ENCODE data around the gene ADGRA1. TPM values are rescaled to one million over a fixed set of nuclear protein-coding genes. Genes with fewer than 3 reads are reported as not detected.

The ADGRA1 gene
- total and polyA plus RNA-seq, 10 of the 15 experiments (the other 5 are each of a cell fraction or from before 2014, with no cell fraction given) = not detected

- H3K9me3 ChIP-seq (replicated peaks; ENCODE audit: control insufficient read depth, insufficient read depth, low read length) = no peaks in the 10 kb centered on the region
- in situ Hi-C loops (cut with MboI) (no loop called here), intact Hi-C loops (cut with micrococcal nuclease; ENCODE audit: unreplicated experiment) (no loop called here)
- no peak for DNase-seq (ENCODE audit: low read depth, low spot score)
- no peak overlapping the region for H2AFZ ChIP-seq (ENCODE audit: control insufficient read depth, low read depth, low read length)
- no peak overlapping the region for H3K9ac ChIP-seq (ENCODE audit: control insufficient read depth, insufficient read depth, low read length)
- POLR2A ChIA-PET = no interaction called here
- H3K4me1 ChIP-seq (ENCODE audit: control insufficient read depth, insufficient read depth, low read length) = no peaks in the 10 kb centered on the region
- RAD21 ChIA-PET (ENCODE audit: unreplicated experiment) = no interaction called here
- H3K4me2 ChIP-seq (ENCODE audit: control insufficient read depth, insufficient read depth) = no peak overlapping the region
- H3K4me3 ChIP-seq = no peak overlapping the region
- H3K27me3 ChIP-seq (replicated peaks in 1 of 2; ENCODE audit: control insufficient read depth in 2 of 2, insufficient read depth in 2 of 2, low read length in 1 of 2) = no peaks in the 10 kb centered on the region
- CTCF ChIA-PET = no interaction called here
- H3K27ac ChIP-seq (ENCODE audit: control insufficient read depth, insufficient read depth) = no peak overlapping the region
- no peak for FAIRE-seq
- ATAC-seq = no peak
- SMC1A ChIA-PET (ENCODE audit: uncharacterized antibody, unreplicated experiment) = no interaction called here
- no TSS peak for BruUV-seq (replicated peaks)
- no peaks in the 10 kb centered on the region for H4K20me1 ChIP-seq (ENCODE audit: control insufficient read depth, insufficient read depth)
- H3K36me3 ChIP-seq (ENCODE audit: control insufficient read depth in 2 of 2, insufficient read depth in 2 of 2, low read length in 1 of 2) = no peaks in the 10 kb centered on the region
- WGBS (ENCODE audit: insufficient coverage, insufficient replicate concordance, low lambda C conversion rate, missing lambda C conversion rate) = 62% methylated on average over 5 of the region's 5 CpGs
- no peaks in the 10 kb centered on the region for H3K79me2 ChIP-seq (ENCODE audit: control insufficient read depth, insufficient read depth, low read length)
- TF ChIP-seq, protein P1, sequence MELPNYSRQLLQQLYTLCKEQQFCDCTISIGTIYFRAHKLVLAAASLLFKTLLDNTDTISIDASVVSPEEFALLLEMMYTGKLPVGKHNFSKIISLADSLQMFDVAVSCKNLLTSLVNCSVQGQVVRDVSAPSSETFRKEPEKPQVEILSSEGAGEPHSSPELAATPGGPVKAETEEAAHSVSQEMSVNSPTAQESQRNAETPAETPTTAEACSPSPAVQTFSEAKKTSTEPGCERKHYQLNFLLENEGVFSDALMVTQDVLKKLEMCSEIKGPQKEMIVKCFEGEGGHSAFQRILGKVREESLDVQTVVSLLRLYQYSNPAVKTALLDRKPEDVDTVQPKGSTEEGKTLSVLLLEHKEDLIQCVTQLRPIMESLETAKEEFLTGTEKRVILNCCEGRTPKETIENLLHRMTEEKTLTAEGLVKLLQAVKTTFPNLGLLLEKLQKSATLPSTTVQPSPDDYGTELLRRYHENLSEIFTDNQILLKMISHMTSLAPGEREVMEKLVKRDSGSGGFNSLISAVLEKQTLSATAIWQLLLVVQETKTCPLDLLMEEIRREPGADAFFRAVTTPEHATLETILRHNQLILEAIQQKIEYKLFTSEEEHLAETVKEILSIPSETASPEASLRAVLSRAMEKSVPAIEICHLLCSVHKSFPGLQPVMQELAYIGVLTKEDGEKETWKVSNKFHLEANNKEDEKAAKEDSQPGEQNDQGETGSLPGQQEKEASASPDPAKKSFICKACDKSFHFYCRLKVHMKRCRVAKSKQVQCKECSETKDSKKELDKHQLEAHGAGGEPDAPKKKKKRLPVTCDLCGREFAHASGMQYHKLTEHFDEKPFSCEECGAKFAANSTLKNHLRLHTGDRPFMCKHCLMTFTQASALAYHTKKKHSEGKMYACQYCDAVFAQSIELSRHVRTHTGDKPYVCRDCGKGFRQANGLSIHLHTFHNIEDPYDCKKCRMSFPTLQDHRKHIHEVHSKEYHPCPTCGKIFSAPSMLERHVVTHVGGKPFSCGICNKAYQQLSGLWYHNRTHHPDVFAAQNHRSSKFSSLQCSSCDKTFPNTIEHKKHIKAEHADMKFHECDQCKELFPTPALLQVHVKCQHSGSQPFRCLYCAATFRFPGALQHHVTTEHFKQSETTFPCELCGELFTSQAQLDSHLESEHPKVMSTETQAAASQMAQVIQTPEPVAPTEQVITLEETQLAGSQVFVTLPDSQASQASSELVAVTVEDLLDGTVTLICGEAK (IDR thresholded peaks at IDR 0.05; ENCODE audit: borderline replicate concordance) = no peak
- TF ChIP-seq MYB (IDR thresholded peaks at IDR 0.05; ENCODE audit: borderline replicate concordance, low read depth, low read length) (no peak), RBBP5 (conservative IDR thresholded peaks at IDR 0.05) (no peak), NFIC (IDR thresholded peaks at IDR 0.05; ENCODE audit: low read depth, low read length) (no peak), SMAD5 (IDR thresholded peaks at IDR 0.05; ENCODE audit: low read depth) (no peak), GATAD2B (conservative IDR thresholded peaks at IDR 0.05; ENCODE audit: low read depth) (no peak), RAD51 (IDR thresholded peaks at IDR 0.05) (no peak), TCF7 (IDR thresholded peaks at IDR 0.05; ENCODE audit: borderline replicate concordance) (no peak)
- TF ChIP-seq, protein P2, sequence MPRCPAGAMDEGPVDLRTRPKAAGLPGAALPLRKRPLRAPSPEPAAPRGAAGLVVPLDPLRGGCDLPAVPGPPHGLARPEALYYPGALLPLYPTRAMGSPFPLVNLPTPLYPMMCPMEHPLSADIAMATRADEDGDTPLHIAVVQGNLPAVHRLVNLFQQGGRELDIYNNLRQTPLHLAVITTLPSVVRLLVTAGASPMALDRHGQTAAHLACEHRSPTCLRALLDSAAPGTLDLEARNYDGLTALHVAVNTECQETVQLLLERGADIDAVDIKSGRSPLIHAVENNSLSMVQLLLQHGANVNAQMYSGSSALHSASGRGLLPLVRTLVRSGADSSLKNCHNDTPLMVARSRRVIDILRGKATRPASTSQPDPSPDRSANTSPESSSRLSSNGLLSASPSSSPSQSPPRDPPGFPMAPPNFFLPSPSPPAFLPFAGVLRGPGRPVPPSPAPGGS (IDR thresholded peaks at IDR 0.05; ENCODE audit: borderline replicate concordance, insufficient read depth, low read depth, low read length, poor library complexity, severe bottlenecking) = no peak
- TF ChIP-seq, protein P3, sequence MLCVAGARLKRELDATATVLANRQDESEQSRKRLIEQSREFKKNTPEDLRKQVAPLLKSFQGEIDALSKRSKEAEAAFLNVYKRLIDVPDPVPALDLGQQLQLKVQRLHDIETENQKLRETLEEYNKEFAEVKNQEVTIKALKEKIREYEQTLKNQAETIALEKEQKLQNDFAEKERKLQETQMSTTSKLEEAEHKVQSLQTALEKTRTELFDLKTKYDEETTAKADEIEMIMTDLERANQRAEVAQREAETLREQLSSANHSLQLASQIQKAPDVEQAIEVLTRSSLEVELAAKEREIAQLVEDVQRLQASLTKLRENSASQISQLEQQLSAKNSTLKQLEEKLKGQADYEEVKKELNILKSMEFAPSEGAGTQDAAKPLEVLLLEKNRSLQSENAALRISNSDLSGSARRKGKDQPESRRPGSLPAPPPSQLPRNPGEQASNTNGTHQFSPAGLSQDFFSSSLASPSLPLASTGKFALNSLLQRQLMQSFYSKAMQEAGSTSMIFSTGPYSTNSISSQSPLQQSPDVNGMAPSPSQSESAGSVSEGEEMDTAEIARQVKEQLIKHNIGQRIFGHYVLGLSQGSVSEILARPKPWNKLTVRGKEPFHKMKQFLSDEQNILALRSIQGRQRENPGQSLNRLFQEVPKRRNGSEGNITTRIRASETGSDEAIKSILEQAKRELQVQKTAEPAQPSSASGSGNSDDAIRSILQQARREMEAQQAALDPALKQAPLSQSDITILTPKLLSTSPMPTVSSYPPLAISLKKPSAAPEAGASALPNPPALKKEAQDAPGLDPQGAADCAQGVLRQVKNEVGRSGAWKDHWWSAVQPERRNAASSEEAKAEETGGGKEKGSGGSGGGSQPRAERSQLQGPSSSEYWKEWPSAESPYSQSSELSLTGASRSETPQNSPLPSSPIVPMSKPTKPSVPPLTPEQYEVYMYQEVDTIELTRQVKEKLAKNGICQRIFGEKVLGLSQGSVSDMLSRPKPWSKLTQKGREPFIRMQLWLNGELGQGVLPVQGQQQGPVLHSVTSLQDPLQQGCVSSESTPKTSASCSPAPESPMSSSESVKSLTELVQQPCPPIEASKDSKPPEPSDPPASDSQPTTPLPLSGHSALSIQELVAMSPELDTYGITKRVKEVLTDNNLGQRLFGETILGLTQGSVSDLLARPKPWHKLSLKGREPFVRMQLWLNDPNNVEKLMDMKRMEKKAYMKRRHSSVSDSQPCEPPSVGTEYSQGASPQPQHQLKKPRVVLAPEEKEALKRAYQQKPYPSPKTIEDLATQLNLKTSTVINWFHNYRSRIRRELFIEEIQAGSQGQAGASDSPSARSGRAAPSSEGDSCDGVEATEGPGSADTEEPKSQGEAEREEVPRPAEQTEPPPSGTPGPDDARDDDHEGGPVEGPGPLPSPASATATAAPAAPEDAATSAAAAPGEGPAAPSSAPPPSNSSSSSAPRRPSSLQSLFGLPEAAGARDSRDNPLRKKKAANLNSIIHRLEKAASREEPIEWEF (IDR thresholded peaks at IDR 0.05; ENCODE audit: insufficient replicate concordance, low read depth, low read length) = no peak
- TF ChIP-seq, protein P4, sequence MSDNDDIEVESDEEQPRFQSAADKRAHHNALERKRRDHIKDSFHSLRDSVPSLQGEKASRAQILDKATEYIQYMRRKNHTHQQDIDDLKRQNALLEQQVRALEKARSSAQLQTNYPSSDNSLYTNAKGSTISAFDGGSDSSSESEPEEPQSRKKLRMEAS (IDR thresholded peaks at IDR 0.05; ENCODE audit: low read depth, low read length) = no peak
- TF ChIP-seq, protein P5, sequence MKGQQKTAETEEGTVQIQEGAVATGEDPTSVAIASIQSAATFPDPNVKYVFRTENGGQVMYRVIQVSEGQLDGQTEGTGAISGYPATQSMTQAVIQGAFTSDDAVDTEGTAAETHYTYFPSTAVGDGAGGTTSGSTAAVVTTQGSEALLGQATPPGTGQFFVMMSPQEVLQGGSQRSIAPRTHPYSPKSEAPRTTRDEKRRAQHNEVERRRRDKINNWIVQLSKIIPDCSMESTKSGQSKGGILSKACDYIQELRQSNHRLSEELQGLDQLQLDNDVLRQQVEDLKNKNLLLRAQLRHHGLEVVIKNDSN (IDR thresholded peaks at IDR 0.05; ENCODE audit: borderline replicate concordance, extremely low read length, insufficient read depth, low read depth, low read length) = no peak
These were observed 11.8 kb downstream of the ADGRA1 start for GRCh38 chr10:133099571-133099970.
